Skeletal muscle cell (primary cell): ENCODE results near the gene CRYGA.
"Not testable (repeated sequence)": the region's sequence is repeated elsewhere in the genome, so short reads cannot be mapped to it uniquely, and the experiment has no call there.

Experiments used
- DNase-seq: peaks from one replicate; pipeline ENCODE4 v3.0.0-alpha.2; 2010; ENCODE audit warnings: low read depth
- H3K4me3 ChIP-seq: 2 replicates; pipeline ENCODE4 v1.5.1; 2011; ENCODE audit warnings: low read depth, mild to moderate bottlenecking, control low read depth, low read length, moderate library complexity

Gene CRYGA

DNA sequence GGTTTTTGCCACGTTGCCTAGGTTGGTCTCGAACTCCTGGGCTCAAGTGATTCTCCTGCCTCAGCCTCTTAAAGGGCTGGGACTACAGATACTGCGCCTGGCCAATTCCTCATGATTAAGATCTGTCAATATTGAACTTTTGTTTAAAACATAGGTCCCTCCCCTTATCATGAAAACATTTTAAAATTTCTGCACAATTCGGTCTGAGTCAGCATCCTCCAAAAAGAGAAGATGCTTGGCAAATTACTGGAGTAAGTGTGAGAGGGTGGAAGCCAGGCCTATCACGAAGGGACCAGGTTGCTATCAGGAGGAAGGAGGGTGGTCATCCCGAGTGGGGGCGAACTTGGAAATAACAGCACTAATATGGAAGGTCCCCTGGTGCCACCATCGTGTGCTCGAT, 10.8 kb upstream of the CRYGA start:
- H3K4me3 ChIP-seq, result no peak overlapping the region

DNA sequence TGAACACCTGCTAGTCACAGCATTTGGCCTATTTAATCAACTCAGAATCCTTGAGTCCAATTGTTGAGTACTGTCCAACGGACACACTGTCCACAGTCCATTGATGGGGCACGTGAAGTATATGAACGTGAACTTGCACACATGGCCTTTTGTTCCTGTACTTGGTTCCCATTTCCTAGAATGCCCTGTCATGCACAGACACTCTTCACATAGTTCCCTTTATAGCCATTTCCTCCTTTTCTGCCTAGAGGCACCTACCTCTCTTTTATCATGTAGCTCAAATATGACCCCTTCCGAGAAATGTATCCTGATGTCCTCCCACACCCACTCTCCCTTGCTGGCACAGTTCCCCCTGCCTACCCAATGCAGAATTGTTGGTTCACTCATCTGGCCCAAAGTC, 8.7 kb upstream of the CRYGA start:
- no peak for DNase-seq
- H3K4me3 ChIP-seq, result no peak overlapping the region

More for the DNA sequence above, 10.8 kb upstream of the CRYGA start:
- no peak for DNase-seq

DNA sequence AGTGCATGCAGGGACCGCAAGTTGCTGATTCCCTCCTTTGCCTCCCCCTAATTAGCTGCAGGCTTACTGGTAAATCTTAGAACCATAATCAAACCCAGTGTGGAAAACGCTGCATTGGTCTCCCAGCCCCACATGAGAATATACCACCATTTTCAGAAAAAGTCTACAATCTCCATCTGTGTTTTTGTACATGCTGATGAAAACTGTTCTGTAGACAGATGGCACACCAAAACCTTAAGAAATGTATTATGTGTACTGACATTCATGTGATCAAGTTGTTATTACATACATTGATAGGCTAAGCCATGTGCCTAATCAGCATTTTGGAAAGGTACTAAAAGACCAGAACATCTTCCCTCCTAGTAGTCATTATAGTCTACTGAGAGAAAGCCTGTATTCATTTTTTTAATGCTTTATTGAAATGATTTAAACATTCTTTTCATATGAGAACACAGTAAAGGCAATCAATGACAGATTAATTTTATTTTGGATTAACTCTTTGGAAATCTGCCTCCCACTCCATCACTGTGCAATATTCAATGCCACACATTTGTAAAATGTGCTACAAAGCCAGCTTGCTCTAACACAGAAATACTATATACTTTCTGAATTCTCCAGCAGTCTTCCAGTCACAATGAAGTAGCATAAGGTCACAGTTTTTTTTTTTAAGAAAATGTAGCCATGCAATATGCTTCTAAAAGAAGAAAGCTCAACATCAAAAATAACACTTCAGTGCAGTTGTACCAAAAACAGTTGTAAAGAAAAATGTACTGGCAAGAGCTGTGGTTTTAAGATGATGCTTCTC, 1.8 kb upstream of the CRYGA start:
- no peak overlapping the region for H3K4me3 ChIP-seq
- no peak for DNase-seq

DNA sequence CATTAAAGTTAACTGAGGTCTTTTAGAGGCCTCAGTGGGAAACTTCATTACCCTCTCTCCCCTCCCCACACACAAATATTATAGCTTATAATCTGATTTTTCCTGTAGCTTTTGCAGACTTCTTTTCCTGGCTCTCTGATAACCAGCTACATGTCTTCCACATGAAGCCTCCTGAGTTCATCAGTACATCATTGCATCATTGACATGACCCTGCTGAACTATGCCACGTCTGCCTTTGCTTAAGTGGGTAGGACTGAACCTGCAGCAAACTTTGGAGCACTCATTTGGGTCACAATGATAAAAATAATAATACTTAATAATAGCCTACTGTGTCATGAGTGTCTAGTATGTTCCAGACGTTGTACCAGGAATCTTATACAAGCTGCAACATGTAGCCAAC, 7.0 kb downstream of the CRYGA start:
- H3K4me3 ChIP-seq, result no peak overlapping the region

DNA sequence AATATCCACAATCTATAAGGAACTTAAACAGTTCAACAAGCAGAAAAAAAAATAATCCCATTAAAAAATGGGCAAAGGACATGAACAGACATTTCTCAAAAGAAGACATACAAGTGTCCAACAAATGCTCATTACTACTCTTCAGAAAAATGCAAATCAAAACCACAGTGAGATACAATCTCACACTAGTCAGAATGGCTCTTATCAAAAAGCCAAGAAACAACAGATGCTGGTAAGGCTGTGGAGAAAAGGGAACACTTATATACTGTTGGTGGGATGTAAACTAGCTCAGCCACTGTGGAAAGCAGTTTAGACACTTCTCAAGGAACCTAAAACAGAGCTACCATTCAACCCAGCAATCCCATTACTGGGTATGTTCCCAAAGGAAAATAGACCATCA, 10.2 kb downstream of the CRYGA start:
- no peak overlapping the region for H3K4me3 ChIP-seq
- no peak for DNase-seq

More for the DNA sequence above, 7.0 kb downstream of the CRYGA start:
- DNase-seq, result no peak

DNA sequence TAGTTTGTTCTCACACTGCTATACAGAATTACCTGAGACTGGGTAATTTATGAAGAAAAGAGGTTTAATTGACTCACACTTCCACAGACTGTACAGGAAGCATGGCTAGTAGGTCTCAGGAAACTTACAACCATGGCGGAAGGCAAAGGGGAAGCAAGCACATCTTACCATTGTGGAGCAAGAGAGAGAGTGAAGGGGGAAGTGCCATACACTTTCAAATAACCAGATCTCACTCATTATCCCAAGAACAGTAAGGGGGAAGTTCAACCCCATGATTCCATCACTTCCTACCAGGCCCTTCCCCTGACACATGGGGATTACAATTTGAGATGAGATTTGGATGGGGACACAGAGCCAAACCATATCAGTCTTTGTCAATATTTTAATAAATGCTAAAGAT, 12.4 kb downstream of the CRYGA start:
- no peak overlapping the region for H3K4me3 ChIP-seq

DNA sequence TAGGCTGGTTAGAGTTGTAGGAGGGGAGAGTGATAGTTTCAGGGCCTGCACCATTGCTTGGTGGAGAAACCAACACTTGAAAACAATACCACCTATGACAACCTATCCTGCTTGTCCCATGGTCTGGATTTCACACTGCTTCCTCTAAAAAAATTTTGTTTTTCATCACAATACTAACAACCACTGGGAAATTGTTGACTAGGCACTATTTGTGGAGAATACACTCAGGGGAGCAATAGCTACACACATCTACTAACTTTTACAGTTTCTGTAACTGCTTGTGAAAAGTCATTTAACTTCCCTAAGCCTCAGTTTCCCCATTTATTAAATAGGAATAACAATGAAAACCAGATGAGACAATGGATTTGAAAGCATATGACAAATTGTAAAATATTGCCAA, 13.3 kb downstream of the CRYGA start:
- H3K4me3 ChIP-seq, result no peak overlapping the region
- no peak for DNase-seq

More for the DNA sequence above, 12.4 kb downstream of the CRYGA start:
- no peak for DNase-seq

DNA sequence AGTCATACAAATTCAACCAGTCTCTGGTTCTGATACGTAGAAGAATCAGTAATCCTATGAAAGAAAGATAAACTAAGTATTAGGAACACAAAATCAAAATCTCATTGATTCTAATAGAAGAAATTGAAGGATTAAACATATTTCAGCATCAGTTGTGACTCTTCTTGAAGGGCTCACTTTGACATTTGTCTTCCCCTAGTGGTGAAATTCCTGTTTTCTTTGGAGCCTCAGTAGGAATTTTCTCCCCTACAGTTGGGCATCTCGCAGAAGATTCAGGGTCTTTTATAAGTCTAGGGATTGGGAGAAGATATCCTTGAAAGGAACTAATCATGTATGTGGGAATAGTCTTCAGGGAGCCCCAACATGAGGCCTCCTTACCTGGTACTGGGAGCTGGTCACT, 14.6 kb downstream of the CRYGA start:
- DNase-seq, result no peak
- H3K4me3 ChIP-seq, result no peak overlapping the region

DNA sequence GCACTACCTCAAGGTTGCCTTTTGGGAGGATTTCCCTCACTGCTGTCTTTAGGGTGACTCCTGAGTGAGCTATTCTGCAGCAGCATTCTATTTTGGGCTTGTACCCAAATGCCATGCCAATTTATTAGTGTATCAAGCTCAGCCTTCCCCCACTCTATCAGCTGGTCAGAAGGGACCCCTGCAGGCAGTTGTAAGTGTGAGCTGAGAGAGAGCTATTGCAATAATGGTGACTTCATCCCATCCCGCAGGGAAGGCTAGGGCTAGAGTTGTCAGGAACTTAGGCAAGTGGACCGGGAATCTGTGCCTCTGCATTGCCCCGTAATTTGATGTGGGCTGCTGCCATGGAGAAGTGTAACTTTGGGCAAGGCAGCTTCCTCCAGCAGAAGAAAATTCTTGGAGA, 15.6 kb downstream of the CRYGA start:
- no peak for DNase-seq
- no peak overlapping the region for H3K4me3 ChIP-seq

DNA sequence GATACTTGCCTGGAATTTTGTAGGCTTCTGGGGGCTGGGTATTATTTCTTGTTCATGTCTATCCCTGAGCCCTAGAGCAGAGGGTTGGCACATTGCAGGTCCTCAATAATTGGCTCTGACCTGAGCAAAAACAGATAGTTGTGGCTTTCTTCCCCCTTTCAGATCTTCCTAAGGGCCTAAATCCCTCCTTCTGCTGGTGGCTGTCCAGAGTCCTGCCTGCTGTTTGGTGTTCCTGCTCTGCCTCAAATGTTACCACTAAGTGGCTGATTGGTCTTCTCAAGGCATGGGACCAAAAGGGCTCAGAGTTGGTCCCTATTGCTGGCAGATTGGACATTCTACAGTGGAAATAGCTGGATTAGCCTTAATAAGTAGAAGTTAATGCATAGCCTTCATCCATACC, 16.4 kb downstream of the CRYGA start:
- no peak for DNase-seq
- no peak overlapping the region for H3K4me3 ChIP-seq

DNA sequence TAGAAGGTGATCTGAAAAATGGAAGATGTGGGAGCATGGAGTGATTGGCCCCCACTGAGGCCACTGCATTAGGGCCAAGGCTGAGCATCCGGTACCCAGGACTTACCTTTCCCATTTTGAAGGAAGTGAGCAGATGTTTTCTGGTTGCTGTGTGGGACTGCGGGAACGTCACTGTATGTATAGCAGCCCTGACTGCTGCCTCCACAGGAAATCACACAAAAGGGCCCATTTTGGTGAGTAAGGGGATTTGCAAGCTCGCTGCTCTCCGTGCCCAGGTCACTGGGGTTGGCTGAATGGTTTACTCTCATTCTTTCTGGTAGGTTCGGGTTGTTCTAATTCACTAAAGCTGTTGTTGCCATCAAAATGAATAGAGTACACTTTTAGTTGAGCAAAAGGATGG, 17.4 kb downstream of the CRYGA start, which contains the start of gene CRYGB:
Gene CRYGB (minus strand): TSS at position 153 of the 400 bp plus-strand sequence. CDS start 38 bp downstream, at position 115.
- H3K4me3 ChIP-seq, result no peak within 1 kb of the TSS
- DNase-seq, result no peak

DNA sequence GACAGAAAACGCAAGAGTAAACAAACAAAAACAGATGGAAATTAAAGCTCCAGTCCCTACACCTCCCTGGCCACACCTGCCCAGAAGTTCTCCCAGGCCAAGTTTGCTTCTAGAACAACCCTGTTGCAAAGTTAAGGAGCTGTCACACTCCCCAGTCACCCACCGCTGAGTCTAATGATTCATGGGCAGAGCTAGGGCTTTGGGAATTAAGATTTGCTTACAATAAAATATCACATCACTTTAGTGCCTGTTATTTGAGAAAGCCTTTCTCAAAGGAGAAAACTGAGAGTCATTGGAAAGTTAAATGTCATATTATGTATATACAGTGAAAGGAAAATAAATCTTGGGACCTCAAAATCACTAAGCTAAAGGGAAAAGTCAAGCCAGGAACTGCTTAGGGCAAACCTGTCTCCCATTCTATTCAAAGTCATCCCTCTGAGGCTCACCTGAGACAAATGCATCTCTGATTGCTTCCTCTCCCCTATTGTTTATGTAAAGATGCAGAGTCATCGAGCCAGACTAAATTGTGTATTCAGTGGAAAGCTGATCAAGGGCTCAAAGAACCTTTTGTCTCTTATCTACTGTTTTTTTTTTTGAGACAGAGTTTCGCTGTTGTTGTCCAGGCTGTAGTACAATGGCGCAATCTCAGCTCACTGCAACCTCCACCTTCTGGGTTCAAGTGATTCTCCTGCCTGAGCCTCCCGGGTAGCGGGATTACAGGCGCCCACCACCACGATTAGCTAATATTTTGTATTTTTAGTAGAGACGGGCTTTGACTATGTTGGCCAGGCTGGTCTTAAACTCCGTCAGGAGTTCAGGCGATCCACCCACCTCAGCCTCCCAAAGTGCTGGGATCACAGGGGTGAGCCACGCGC, 20.2 kb downstream of the CRYGA start:
- no peak for DNase-seq
- H3K4me3 ChIP-seq, result no peak overlapping the region

DNA sequence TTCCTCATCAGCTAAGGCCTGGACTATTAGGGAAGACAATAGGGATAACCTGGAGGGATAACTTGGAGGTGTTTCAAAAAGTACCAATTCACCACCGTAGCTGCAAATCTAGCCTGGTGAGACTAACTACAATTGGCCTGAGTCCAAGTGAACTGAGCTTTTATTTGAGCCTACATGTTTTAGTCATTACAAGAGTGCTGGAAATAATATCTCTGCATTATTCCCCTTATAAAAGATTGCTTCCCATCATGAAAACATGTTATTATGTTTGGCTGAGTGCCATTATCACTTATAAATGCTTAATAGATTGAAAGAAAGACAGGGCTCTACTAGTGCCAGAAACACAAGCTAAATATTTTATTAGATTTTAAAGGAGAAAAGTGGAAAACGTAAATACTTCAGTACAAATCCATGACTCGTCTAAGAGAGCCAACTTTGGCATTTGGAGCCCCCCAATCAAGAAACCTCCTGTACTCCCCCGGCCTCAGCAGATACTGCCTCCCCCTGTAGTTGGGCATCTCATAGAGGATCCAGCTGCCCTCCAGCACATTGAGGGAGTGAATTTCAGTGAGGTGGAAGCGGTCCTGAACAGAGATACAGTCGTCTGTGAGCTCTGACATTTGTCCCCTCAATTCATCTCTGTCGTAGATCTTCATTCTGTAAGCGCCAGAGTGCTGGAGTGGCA, 21.0 kb downstream of the CRYGA start:
- no peak overlapping the region for H3K4me3 ChIP-seq

DNA sequence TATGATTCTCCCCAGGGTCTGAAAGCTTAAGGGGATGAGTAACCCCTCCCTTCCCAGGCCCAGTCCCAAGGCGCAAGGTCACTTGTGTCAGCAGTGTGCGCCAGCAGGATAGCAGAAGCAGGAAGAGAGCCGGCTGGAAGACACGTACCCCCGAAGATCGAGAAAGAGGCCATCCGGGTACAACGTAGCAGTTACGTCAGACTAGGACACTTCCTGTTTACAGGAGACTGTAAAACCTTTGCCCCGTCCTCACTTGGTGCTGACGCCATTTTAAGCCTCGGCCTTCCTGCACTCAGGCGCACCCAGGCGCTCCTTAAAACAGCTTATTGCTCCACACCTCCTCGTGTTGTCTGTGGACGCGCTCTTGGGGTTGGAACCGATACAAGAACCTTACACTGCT, 23.9 kb downstream of the CRYGA start:
- H3K4me3 ChIP-seq, result no peak overlapping the region
- no peak for DNase-seq

More for the DNA sequence above, 21.0 kb downstream of the CRYGA start:
- no peak for DNase-seq

DNA sequence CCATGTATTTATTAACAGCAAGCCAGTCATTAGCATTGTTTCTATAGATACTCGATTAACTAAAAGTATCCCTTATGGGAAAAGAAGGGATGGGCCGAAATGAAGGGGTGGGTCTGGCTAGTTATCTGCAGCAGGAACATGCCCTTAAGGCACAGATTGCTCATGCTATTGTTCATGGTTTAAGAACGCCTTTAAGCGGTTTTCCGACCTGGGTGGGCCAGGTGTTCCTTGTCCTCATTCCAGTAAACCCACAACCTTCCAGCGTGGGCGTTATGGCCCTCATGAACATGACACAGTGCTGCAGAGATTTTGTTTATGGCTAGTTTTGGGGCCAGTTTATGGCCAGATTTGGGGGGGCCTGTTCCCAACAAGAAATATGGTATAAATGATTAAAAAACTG, 25.1 kb downstream of the CRYGA start:
- not testable (repeated sequence) for DNase-seq, H3K4me3 ChIP-seq

DNA sequence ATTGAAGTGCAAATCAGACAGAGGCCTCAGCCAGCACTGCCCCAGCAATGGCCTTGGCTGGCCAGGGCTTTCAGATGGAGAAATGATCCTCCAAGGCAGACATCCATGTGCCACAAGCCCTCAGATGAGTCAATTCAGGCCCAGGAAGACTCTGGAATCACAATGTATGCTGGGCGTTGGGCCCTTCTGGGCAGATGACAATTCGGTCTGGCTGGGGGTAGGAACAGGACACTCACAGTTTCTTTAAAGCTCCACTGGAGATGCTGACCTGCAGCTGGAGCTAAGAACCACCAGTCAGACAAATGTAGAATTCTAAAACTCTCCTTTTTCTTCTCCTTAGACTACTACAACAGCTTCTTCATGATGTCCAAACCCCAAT, 26.7 kb downstream of the CRYGA start:
- H3K4me3 ChIP-seq, result no peak overlapping the region
- no peak for DNase-seq

DNA sequence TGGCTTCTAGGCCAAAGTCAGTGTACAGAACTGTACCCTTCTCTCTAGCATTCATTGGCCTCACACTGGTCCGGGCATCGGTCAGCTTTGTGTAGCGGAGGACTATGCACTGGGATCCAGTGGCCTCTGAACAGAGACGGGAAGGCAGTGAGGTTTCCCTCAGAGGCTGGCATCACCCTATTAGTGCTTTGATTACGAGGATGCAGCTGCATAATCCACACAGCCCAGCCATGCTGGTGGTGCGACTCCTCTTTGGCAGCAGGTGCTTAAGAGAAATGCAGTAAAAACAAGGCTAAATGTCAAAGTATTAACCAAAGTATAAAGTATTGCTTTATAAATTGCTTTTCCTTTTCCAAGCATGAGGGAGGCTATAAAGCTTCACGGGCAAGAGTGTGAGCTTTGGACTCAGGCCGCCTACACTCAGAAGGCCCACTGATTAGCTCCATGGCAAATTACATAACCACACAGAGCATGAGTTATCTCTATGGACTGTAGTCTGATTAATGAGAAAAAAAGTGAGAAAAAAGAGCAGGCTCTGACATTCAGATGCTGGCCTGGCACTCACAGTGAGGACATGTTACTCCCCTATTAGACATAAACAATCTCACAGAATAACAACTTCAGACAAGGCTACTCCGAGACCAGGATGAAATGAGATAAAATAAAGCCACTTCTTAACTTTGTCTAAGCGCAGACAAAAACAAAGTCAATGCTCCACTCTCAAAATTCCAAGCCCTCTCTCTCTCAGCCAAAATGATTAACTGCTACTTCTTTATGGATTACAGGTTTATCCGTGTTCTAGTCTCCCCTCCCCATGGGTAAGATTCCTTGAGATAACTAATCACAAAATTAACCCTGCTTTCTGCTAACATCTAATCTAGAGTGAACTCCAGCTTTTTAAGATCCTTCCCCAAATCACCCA, 27.3 kb downstream of the CRYGA start:
- no peak overlapping the region for H3K4me3 ChIP-seq
- DNase-seq, result no peak

DNA sequence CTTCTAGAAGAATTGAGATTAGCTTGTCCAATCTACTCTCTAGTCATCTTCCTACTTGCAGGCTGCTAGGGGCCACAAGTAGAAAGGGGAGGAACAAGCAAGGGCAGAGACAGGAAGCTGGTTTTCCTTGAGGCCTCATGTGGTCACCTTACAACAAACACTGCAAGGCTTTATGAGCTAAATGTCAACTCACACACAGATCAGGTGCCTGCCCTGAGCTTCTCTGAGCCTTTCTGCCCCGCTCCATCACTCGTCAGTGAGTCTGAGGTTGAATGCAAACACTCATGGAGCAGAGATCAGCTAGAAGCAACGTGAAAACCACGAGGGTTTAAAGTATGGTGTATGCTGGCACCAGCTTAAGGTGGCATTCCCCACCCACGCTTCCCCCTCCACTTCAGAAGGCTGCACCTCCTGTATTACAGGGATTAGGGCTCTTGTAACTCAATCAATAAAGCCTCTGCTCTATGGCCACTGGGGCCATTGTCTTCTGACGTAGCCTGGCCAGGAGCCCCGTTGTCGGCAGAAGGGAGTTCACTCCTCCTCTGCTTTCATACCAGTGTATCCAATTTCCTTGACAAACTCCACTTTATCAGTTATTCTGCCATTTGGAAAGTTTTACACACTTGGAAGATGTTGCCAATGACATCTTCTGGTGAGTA, 28.3 kb downstream of the CRYGA start:
- DNase-seq, result no peak

DNA sequence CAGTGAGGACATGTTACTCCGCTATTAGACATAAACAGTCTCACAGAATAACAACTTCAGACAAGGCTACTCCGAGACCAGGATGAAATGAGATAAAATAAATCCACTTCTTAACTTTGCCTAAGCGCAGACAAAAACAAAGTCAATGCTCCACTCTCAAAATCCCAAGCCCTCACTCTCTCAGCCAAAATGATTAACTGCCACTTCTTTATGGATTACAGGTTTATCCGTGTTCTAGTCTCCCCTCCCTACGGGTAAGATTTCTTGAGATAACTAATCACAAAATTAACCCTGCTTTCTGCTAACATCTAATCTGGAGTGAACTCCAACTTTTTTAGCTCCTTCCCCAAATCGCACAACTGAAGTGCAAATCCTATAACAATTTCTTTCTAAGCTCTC, 32.7 kb downstream of the CRYGA start:
- no peak overlapping the region for H3K4me3 ChIP-seq
- DNase-seq, result no peak

More for the DNA sequence above, 28.3 kb downstream of the CRYGA start:
- H3K4me3 ChIP-seq, result no peak overlapping the region
